ENCODE data around the gene UPK2.

UPK2 gene

GRCh38 chr11:118918128-118918685 is 37.9 kb upstream of the UPK2 start:
- DNase-seq, result peak; percentile 48 to 55

- DNase-seq, result no peak
Measured at GRCh38 chr11:118918686-118919280, 37.3 kb upstream of the UPK2 start.

- DNase-seq, result no peak
Measured at GRCh38 chr11:118921121-118921928, 34.8 kb upstream of the UPK2 start.

- DNase-seq, result peak in 1 of 2 experiments; percentile 56
Measured at GRCh38 chr11:118921929-118922744, 34.0 kb upstream of the UPK2 start.

- no peak for DNase-seq
Measured at GRCh38 chr11:118922745-118923627, 33.1 kb upstream of the UPK2 start.

- DNase-seq, result no peak
Measured at GRCh38 chr11:118923721-118924587, 32.1 kb upstream of the UPK2 start.

- DNase-seq, result peak in 1 of 2 experiments; percentile 31
Measured at GRCh38 chr11:118924591-118925585, 31.2 kb upstream of the UPK2 start.

- DNase-seq, result no peak
Measured at GRCh38 chr11:118927554-118928100, 28.5 kb upstream of the UPK2 start.

- peak; percentile 92 to 94 for DNase-seq
Measured at GRCh38 chr11:118928101-118928869, 27.8 kb upstream of the UPK2 start.

- peak; percentile 68 to 85 for DNase-seq
Measured at GRCh38 chr11:118928870-118929500, 27.1 kb upstream of the UPK2 start.

- peak; percentile 92 to 94 for DNase-seq
Measured at GRCh38 chr11:118929501-118930093, 26.5 kb upstream of the UPK2 start.

GRCh38 chr11:118930094-118930712 is 25.9 kb upstream of the UPK2 start:
- peak; percentile 86 for DNase-seq

- no peak for DNase-seq
Measured at GRCh38 chr11:118931571-118931970, 24.5 kb upstream of the UPK2 start.

- DNase-seq, result no peak
Measured at GRCh38 chr11:118933486-118933885, 22.6 kb upstream of the UPK2 start.

GRCh38 chr11:118935376-118935775 is 20.7 kb upstream of the UPK2 start:
- no peak for DNase-seq

GRCh38 chr11:118938491-118939403 is 17.4 kb upstream of the UPK2 start:
- no peak for DNase-seq
